H7 (cell line): ENCODE data around the gene CHKA. TPM values are rescaled to one million over a fixed set of nuclear protein-coding genes. Genes with fewer than 3 reads are reported as not detected.

Experiments used
- DNase-seq: peaks from one replicate; pipeline ENCODE4 v3.0.0; 2012
- H3K27me3 ChIP-seq: 2 replicates; pipeline ENCODE4 v1.6.0; 2011; ENCODE audit warnings: mild to moderate bottlenecking, low read length; ENCODE audit not compliant: control insufficient read depth, insufficient read depth
- H3K36me3 ChIP-seq: replicated peaks from 2 replicates; pipeline ENCODE4 v1.5.1; 2011; ENCODE audit warnings: low read length; ENCODE audit not compliant: control insufficient read depth, insufficient read depth
- H3K4me3 ChIP-seq: 2 replicates; pipeline ENCODE4 v1.5.1; 2011; ENCODE audit warnings: low read depth, mild to moderate bottlenecking, control low read depth, low read length, moderate library complexity; ENCODE audit not compliant: insufficient read depth
- total RNA-seq: library from RNA; depleted of rRNA; stranded (reverse); fragments of >200 nt; shearing (Covaris generic); gene quantifications from 2 replicates; pipeline ENCODE4 v1.2.3, GENCODE V29; 2014

The CHKA gene
- total RNA-seq, 1 experiment from 2014 or later, result 28.4 TPM

DNA sequence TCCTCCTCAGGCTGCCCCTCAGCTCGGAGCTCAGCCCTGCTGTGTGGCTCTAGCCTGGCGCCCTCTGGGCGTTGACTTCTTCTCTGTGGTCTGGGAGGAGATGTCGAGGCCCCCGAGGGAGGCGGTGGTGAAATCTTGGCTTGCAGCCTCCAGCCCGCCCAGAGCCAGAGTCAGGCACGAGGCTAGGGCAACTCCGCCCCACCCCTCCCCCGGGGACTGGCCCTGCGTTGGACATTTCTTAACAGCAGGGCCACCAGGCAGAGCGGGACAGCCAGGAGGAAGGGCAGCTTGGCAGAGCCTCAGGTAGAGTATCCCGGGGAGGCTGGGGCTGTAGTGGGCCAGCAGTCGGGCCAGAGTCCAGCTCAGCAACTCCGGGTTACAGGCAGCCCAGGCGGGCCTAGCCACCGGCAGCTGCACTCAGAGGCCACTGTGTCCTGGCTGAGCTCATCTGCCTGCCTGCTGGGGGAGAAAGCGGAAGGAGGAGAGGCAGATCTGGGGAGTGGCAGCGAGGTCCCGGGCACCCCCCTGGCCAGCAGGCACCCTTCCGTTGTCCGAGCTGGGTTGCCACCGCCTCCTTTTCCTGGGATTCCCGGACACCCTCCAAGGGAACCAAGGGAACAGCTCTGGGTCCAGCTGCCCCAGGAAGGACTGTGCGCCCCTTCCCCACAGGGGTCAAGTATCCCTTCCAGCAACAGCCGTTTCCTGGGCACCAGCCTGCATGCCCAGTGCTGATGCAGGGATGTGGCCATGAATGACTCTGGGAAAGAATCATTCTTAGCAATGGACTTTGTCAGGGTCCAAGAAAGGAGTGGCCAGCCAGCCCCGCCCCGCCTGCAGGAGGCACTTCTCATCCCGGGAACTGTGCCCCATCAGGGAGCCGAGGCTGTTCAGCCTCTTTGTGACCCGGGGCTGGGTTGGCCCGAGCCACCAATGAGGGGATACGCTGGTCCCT is 110.8 kb downstream of the CHKA start, which contains the start of gene ALDH3B1:
TSS of gene ALDH3B1 (plus strand) at position 238 of the 952 bp plus-strand sequence. CDS start 4,971 bp downstream, outside the sequence.
- peak; percentile 86 for DNase-seq
- no peaks in the 10 kb centered on the region for H3K36me3 ChIP-seq
- no peaks in the 10 kb centered on the region for H3K27me3 ChIP-seq
- no peak within 1 kb of the TSS for H3K4me3 ChIP-seq

DNA sequence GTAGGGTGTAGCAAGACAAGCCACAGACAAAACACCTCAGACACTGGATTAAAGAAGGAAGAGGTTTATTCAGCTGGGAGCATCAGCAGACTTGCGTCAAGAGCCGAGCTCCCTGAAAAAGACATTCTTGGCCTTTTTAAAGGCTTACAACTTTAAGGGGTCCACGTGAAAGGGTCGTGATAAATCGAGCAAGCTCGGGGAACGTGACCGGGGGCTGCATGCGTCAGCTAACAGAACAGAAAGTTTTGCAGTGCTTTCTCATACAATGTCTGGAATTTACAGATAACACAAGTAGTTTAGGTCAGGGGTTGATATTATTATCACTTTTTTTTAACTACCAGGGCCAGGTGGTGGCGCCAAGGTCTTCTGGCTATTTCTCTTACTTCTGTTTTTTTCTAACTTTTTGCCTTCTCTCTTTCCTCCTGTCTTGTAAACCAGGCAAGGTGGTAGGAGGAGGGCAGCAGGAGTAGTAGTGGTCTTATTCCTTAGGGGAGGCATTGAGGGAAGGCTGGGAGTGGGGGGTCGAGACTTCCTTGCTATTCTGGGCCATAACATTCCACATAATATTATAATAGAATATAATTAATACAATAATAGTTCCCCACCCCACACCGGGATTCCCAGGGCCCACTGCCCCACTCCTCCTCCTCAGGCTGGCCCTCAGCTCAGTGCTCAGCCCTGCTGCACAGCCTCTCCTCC is 111.6 kb downstream of the CHKA start:
- no peak for DNase-seq

DNA sequence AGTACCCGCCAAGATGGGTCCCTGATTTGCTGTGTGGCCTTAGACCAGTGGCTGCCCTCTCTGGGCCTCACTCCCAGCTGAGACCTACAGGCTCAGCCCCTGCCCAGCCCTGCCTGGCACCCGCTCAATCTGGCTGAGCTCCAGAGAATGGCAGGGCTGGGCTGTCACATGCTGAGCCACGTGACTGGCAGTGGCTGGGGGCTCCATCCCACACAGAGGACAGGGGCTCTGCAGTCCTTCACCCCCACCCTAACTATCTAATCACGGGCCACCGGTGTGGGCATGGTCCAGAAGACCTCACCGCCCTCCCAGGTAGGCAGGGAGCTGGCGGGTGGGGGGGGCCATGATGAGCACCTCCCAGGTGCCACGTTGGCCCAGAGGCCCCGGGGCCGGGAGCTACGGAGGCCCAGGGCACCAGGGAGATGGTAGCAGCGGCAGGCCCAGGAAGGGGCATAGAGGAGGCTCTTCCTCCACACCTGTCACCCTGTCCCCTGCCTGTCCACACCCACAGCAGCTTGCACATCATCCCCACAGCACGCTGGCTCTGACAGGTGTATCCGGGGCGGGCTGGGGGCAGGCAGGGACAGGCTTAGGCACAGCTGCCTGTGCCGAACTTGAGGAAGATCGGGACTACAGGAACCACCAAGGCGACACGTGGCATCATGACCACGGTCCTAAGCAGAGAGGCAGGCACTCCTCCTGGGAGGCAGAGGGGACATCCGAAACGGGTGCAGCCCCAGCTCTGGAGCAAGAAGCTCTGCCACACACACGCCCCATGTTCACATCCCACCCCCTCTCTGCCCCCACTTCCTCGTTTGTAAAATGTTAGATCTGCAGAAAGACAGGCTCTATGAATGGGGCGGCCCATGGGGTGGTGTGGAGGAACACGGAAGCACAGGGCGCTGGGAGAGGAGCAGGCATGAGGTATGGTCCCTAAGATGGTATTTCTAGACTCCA is 112.5 kb downstream of the CHKA start:
- Histone ChIP-seq H3K36me3 (no peaks in the 10 kb centered on the region), H3K27me3 (no peaks in the 10 kb centered on the region; the same call in 1 of the 2 replicates), H3K4me3 (no peak overlapping the region)
- DNase-seq, result no peak

More for the DNA sequence above, 111.6 kb downstream of the CHKA start:
- Histone ChIP-seq H3K27me3 (no peaks in the 10 kb centered on the region; the same call in 1 of the 2 replicates), H3K36me3 (no peaks in the 10 kb centered on the region), H3K4me3 (no peak overlapping the region)

DNA sequence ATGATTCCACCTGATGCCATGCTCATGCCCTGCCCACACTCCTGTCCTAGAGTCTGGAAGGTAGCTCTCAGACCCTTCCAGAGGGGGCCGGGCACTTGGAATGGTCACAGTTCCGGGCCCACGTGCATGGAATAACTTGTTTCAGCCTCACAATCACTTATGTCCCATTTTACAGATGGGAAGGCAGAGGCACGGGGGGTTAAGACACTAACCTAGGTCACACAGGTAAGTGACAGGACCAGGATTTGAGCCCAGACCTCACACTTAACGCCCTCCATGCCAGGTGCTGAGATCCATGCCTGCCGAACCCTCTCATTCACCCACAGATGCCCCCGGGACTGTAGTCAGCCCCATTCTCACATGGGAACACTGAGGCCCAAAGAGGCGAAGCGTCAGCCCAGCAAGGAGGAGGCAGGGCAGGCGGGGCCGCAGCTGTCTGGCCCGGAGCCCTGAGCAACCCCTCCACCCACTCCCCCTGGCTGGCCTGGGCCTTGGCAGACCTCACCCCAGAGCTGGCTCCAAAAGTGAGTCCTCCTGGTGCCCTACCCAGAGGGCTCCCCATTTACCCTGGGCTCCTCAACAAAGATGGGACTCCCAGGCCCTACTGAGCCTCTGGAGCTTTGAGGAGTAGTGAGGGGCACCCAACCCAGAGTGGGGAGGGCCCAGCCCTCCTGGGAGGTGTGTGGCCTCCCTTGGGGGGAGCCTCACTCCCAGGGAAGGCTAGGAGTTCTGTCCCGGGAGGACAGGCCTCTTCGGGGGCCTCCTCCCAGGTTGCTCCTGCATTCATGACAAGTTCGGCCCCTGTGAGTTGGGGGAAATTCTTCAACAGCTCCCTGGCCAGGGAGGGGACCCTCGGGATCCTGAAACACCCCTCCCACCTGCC is 113.4 kb downstream of the CHKA start:
- Histone ChIP-seq H3K36me3 (no peaks in the 10 kb centered on the region), H3K4me3 (no peak overlapping the region), H3K27me3 (peaks cover 4% of the 10 kb centered on the region; the same call in 1 of the 2 replicates)
- no peak for DNase-seq

DNA sequence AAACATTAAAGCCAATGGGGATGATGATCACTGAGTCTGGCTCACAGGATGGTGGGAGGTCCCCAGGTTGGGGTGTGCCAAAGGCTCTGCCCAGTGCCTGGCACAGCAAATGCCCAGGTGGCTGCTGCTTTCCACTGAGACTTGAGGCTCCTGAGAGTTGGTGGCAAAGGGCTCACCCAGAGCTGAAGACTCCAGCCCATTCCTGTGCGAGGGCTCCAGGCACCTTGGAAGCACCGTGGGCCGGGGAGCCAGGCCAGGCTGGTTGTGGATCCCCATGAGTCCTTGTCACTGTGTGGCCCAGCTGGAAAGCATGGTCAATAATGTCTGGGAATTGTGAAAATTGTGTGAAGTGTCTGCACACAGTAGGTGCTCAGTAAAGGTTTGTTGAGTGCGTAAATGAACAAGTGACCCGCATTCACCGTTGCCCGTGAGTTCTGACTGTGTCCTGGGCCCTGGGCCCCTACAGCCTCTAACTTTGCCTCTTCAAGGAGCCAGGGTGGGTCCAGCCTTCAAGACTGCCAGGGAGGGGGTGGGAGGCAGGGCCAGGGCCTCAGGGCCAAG is 114.5 kb downstream of the CHKA start:
- DNase-seq, result no peak
- peaks cover 4% of the 10 kb centered on the region; the same call in 1 of the 2 replicates for H3K27me3 ChIP-seq
- no peaks in the 10 kb centered on the region for H3K36me3 ChIP-seq
- H3K4me3 ChIP-seq, result no peak overlapping the region

DNA sequence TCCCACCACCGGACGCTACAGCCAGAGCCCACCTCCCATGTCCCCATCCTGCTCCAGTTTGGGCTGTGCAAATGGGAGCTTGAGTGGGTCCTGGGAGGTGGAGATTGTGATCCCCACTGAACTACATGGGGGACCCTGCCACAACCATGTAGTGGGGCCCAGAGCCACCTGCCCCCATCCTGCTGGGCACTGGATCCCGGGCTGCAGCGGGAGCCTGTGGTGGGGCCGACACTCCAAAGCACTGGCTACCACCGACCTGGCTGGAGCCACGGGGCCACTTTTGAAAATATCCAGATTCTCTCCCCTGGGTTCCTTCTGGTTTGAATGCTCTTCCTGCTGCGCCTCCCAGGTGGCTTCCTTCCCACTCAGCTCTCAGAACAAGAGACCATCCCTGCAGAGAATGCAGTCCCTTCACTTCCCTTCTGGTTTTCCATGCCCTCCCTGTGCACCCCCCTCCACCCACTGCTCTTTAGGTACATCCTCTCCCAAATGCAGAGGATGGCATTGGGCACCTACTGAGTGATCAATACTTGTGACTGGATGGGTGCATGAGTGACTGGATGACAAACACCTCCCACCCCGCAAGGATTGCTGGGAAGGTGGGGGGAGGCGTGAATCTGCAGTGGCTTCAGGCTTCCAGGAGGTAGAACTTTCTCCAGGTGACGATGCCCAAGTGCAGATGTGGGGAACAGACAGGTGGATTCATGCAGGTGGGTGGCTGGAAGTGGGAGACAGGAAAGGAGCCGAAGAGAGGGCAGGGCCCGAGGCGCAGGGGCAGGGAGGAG is 116.4 kb downstream of the CHKA start:
- no peaks in the 10 kb centered on the region for H3K36me3 ChIP-seq
- H3K27me3 ChIP-seq, result peaks cover 4% of the 10 kb centered on the region; the same call in 1 of the 2 replicates
- H3K4me3 ChIP-seq, result peak overlapping the region; percentile 69; the same call in 1 of the 2 replicates
- DNase-seq, result no peak

DNA sequence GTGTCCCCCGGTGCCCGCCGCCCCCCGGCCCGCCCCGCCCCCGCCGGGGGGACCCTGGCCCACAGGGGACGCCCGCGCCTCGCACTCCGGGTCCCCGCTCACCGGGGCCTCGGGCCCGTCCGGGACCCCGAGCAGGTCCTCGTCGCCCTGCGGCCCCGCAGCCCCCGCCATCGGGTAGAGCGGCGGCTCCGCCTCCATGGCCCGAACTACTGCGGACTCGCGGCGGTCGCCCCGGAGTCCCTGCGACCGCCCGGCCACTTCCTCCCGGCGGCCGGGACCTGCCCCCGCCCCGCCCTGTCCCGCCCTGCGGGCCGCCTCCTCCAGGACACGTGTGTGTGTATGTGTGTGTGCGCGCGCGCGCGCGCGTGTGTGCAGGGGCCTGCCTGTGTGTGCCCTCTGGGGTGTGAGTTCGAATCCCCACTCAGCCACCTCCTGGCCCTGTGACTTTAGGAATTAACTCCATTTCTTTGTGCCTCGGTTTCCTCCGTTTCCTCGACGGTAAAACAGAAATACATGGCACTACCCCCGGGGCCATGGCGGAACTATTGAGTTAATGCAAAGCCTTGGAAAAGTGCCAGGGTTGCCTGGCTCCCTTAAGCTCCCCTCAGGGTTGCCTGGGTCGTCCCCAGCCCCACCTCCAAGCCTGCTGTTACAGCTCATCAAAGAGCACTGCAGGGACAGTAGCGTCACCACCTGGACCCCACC is 117.2 kb downstream of the CHKA start, which contains the start of gene UNC93B1:
TSS of gene UNC93B1 (minus strand) at position 252 of the 705 bp plus-strand sequence. CDS start at position 198, 54 bp downstream.
- Histone ChIP-seq H3K27me3 (peaks cover 4% of the 10 kb centered on the region; the same call in 1 of the 2 replicates), H3K4me3 (peak within 1 kb of the TSS; percentile 69), H3K36me3 (no peaks in the 10 kb centered on the region)
- peak; percentile 93 for DNase-seq

DNA sequence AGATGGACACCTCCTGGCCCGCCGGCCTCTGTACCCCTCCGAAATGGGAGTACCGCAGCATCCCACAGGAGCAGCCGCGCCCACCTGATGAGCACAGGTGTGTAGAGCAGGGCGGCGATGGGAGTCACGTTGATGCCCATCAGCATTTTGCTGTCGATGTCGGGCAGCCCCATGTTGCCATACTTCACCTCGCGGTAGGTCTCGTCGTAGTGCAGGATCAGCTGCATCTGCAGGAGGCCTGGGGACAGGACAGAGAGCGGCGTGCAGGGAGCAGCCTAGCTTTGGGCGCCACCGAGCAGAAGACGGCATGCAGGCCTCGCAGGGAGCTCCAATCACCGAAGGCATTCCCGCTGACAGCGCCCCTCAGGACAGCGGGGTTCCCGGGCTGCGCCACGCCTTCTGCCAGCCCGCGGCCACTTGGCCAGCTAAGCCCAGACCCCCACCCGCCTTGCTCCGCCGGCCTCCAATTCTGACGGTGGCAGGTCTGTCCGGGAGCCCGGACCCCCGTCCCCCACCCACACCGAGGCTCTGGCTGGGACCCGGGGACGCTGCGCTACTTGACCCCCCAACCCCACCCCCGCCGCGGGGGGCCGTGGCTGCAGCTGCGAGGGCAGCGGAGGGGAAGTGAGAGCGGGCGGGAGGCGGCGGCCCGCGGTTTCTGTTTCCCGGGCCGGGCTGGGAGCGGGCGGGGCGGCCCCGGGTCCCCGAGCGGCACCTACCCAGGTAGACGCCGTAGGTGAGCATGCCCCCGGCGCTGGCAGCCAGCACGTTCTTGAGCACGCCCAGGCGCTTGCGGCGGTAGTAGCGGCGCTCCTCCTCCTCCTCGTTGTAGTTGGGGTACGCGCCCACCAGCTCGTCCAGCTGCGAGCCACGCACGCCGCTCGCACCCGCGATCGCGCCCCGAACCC is 118.0 kb downstream of the CHKA start:
- Histone ChIP-seq H3K27me3 (peaks cover 4% of the 10 kb centered on the region; the same call in 1 of the 2 replicates), H3K4me3 (peak overlapping the region; percentile 69), H3K36me3 (no peaks in the 10 kb centered on the region)
- DNase-seq, result peak; percentile 85
